ENCODE measurements around the gene GREM1.

Gene GREM1

GRCh38 chr15:32683906-32684584, 33.8 kb upstream of the GREM1 start:
- no peak for DNase-seq (ENCODE audit: low spot score)
- TF ChIP-seq, protein P1, sequence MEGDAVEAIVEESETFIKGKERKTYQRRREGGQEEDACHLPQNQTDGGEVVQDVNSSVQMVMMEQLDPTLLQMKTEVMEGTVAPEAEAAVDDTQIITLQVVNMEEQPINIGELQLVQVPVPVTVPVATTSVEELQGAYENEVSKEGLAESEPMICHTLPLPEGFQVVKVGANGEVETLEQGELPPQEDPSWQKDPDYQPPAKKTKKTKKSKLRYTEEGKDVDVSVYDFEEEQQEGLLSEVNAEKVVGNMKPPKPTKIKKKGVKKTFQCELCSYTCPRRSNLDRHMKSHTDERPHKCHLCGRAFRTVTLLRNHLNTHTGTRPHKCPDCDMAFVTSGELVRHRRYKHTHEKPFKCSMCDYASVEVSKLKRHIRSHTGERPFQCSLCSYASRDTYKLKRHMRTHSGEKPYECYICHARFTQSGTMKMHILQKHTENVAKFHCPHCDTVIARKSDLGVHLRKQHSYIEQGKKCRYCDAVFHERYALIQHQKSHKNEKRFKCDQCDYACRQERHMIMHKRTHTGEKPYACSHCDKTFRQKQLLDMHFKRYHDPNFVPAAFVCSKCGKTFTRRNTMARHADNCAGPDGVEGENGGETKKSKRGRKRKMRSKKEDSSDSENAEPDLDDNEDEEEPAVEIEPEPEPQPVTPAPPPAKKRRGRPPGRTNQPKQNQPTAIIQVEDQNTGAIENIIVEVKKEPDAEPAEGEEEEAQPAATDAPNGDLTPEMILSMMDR (IDR thresholded peaks at IDR 0.05; ENCODE audit: extremely low read depth, insufficient read depth, missing control alignments), result no peak
- in situ Hi-C loops (cut with MboI; ENCODE audit: low pct_unique_long_range_greater_than_20kb, low sequenced_read_pairs, unreplicated experiment), result no loop called here

DNA sequence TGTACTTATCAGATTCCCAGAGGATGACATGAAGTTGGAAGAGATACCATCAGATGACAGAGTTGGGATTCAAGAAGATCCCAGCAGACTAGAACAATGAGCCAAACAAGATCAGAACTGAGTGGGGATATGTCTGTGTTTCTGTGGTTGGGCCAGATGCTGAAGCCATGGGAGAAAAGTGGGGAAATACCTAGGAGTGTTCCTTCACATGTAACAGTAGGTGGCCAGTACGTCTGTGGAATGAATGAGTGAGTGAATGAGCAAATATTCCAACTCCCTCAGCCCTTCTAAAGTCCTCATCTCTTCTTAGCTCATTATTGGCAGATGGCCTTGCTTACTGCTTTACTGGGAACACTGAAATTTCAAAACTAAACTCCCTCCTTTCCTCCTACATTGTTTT, 32.2 kb upstream of the GREM1 start:
- no peak for DNase-seq (ENCODE audit: low spot score)
- TF ChIP-seq, protein P1 (IDR thresholded peaks at IDR 0.05; ENCODE audit: extremely low read depth, insufficient read depth, missing control alignments), result no peak
- in situ Hi-C loops (cut with MboI; ENCODE audit: low pct_unique_long_range_greater_than_20kb, low sequenced_read_pairs, unreplicated experiment), result no loop called here

- TF ChIP-seq, protein P1 (IDR thresholded peaks at IDR 0.05; ENCODE audit: extremely low read depth, insufficient read depth, missing control alignments), result no peak
These were observed 30.2 kb upstream of the GREM1 start for GRCh38 chr15:32687556-32687955.

GRCh38 chr15:32688151-32688639, 29.6 kb upstream of the GREM1 start:
- TF ChIP-seq, protein P1 (IDR thresholded peaks at IDR 0.05; ENCODE audit: extremely low read depth, insufficient read depth, missing control alignments), result no peak
- DNase-seq (ENCODE audit: low spot score), result no peak
- in situ Hi-C loops (cut with MboI; ENCODE audit: low pct_unique_long_range_greater_than_20kb, low sequenced_read_pairs, unreplicated experiment), result no loop called here

More at GRCh38 chr15:32687556-32687955, 30.2 kb upstream of the GREM1 start:
- no peak for DNase-seq (ENCODE audit: low spot score)
- in situ Hi-C loops (cut with MboI; ENCODE audit: low pct_unique_long_range_greater_than_20kb, low sequenced_read_pairs, unreplicated experiment), result no loop called here

- in situ Hi-C loops (cut with MboI; ENCODE audit: low pct_unique_long_range_greater_than_20kb, low sequenced_read_pairs, unreplicated experiment), result no loop called here
- TF ChIP-seq, protein P1 (IDR thresholded peaks at IDR 0.05; ENCODE audit: extremely low read depth, insufficient read depth, missing control alignments), result no peak
- DNase-seq (ENCODE audit: low spot score), result no peak
These were observed 26.7 kb upstream of the GREM1 start for GRCh38 chr15:32690941-32691688.

GRCh38 chr15:32691689-32692038, 26.1 kb upstream of the GREM1 start:
- TF ChIP-seq, protein P1 (IDR thresholded peaks at IDR 0.05; ENCODE audit: extremely low read depth, insufficient read depth, missing control alignments), result no peak
- DNase-seq (ENCODE audit: low spot score), result no peak
- in situ Hi-C loops (cut with MboI; ENCODE audit: low pct_unique_long_range_greater_than_20kb, low sequenced_read_pairs, unreplicated experiment), result no loop called here
